ENCODE data around the gene SHBG. TPM values are rescaled to one million over a fixed set of nuclear protein-coding genes. Genes with fewer than 3 reads are reported as not detected.

Gene SHBG
- total RNA-seq, 1 donor: 0.36 TPM

GRCh38 chr17:7588553-7589203, 41.3 kb upstream of the SHBG start:
- no peaks in the 10 kb centered on the region for H3K9me3 ChIP-seq (ENCODE audit: low read depth, low read length)
- H3K4me2 ChIP-seq (ENCODE audit: insufficient read depth, low read length): peak overlapping the region; percentile 56
- no peak for TF ChIP-seq CTCF (IDR thresholded peaks at IDR 0.05; ENCODE audit: extremely low read depth, low read depth, low read length)
- H3K4me3 ChIP-seq (ENCODE audit: insufficient read depth, low read length): no peak overlapping the region
- peaks cover 43% of the 10 kb centered on the region for H3K4me1 ChIP-seq (ENCODE audit: insufficient read depth, low read length)
- no peak for DNase-seq (ENCODE audit: insufficient read length, low spot score, missing footprints)
- H3K79me2 ChIP-seq (ENCODE audit: insufficient read depth, low read length): peaks cover 30% of the 10 kb centered on the region
- H3K27me3 ChIP-seq (ENCODE audit: insufficient read depth, low read length): no peaks in the 10 kb centered on the region
- peak overlapping the region; percentile 2 for H3K27ac ChIP-seq (ENCODE audit: low read depth, low read length)
- no peak overlapping the region for H2AFZ ChIP-seq (ENCODE audit: low read length)
- H4K20me1 ChIP-seq (ENCODE audit: insufficient read depth, low read length): peaks cover 19% of the 10 kb centered on the region
- H3K36me3 ChIP-seq (ENCODE audit: insufficient read depth, low read length): peaks cover 41% of the 10 kb centered on the region

GRCh38 chr17:7589204-7589868, 40.6 kb upstream of the SHBG start:
- Histone ChIP-seq H2AFZ (ENCODE audit: low read length) (no peak overlapping the region), H3K9me3 (ENCODE audit: low read depth, low read length) (no peaks in the 10 kb centered on the region), H4K20me1 (ENCODE audit: insufficient read depth, low read length) (peaks cover 19% of the 10 kb centered on the region), H3K79me2 (ENCODE audit: insufficient read depth, low read length) (peaks cover 27% of the 10 kb centered on the region), H3K4me1 (ENCODE audit: insufficient read depth, low read length) (peaks cover 41% of the 10 kb centered on the region), H3K4me3 (ENCODE audit: insufficient read depth, low read length) (peak overlapping the region; percentile 15), H3K27ac (ENCODE audit: low read depth, low read length) (peak overlapping the region; percentile 2), H3K27me3 (ENCODE audit: insufficient read depth, low read length) (no peaks in the 10 kb centered on the region), H3K36me3 (ENCODE audit: insufficient read depth, low read length) (peaks cover 48% of the 10 kb centered on the region), H3K4me2 (ENCODE audit: insufficient read depth, low read length) (peak overlapping the region; percentile 56)
- TF ChIP-seq CTCF (IDR thresholded peaks at IDR 0.05; ENCODE audit: extremely low read depth, low read depth, low read length): peak; percentile 77
- DNase-seq (ENCODE audit: insufficient read length, low spot score, missing footprints): peak; percentile 98

GRCh38 chr17:7589891-7590691, 39.8 kb upstream of the SHBG start, which contains the start of gene SOX15:
Gene SOX15 (minus strand): TSS chr17:7590094. CDS start chr17:7589676, 418 bp downstream.
- DNase-seq (ENCODE audit: insufficient read length, low spot score, missing footprints): peak; percentile 96
- Histone ChIP-seq H3K27me3 (ENCODE audit: insufficient read depth, low read length) (no peaks in the 10 kb centered on the region), H4K20me1 (ENCODE audit: insufficient read depth, low read length) (peaks cover 19% of the 10 kb centered on the region), H2AFZ (ENCODE audit: low read length) (no peak within 1 kb of the TSS), H3K9me3 (ENCODE audit: low read depth, low read length) (no peaks in the 10 kb centered on the region), H3K4me2 (ENCODE audit: insufficient read depth, low read length) (peak within 1 kb of the TSS; percentile 56), H3K79me2 (ENCODE audit: insufficient read depth, low read length) (peaks cover 21% of the 10 kb centered on the region), H3K27ac (ENCODE audit: low read depth, low read length) (peak within 1 kb of the TSS; percentile 57), H3K4me3 (ENCODE audit: insufficient read depth, low read length) (peak within 1 kb of the TSS; percentile 15), H3K36me3 (ENCODE audit: insufficient read depth, low read length) (peaks cover 54% of the 10 kb centered on the region), H3K4me1 (ENCODE audit: insufficient read depth, low read length) (peaks cover 36% of the 10 kb centered on the region)
- TF ChIP-seq CTCF (IDR thresholded peaks at IDR 0.05; ENCODE audit: extremely low read depth, low read depth, low read length): no peak
